Fibroblast of pulmonary artery (primary cell): ENCODE data around the gene HOXA5.

ENCODE experiments used
- DNase-seq: peaks from one replicate; pipeline ENCODE4 v3.0.0-alpha.2; 2010; ENCODE audit warnings: low read depth
- H3K4me3 ChIP-seq: replicated peaks from 2 replicates; pipeline ENCODE4 v1.5.1; 2011; ENCODE audit warnings: low read depth, mild to moderate bottlenecking, control low read depth, low read length, moderate library complexity
- CTCF ChIP-seq: IDR thresholded peaks from 2 replicates; pipeline ENCODE4 v1.5.1; 2011; ENCODE audit warnings: mild to moderate bottlenecking, control low read depth, low read length, inconsistent platforms; ENCODE audit errors: missing control alignments

The HOXA5 gene

GRCh38 chr7:27102581-27103442 is 40.7 kb downstream of the HOXA5 start, which contains the start of gene HOXA2:
Gene HOXA2 (minus strand): TSS chr7:27102683. CDS start chr7:27102500, 183 bp downstream.
- no peak for DNase-seq
- no peak for TF ChIP-seq CTCF
- peak within 1 kb of the TSS; percentile 8 for H3K4me3 ChIP-seq

- no peak for DNase-seq
- no peak for TF ChIP-seq CTCF
- H3K4me3 ChIP-seq = peak overlapping the region; percentile 8
These were observed 41.4 kb downstream of the HOXA5 start for GRCh38 chr7:27101957-27102580.

- DNase-seq = peak; percentile 47
- peak overlapping the region; percentile 22 for H3K4me3 ChIP-seq
- no peak for TF ChIP-seq CTCF
These were observed 42.1 kb downstream of the HOXA5 start for GRCh38 chr7:27101171-27101956.

GRCh38 chr7:27100694-27101170 is 42.7 kb downstream of the HOXA5 start:
- no peak for DNase-seq
- peak overlapping the region; percentile 22 for H3K4me3 ChIP-seq
- no peak for TF ChIP-seq CTCF

- no peak overlapping the region for H3K4me3 ChIP-seq
- TF ChIP-seq CTCF = no peak
- DNase-seq = no peak
These were observed 43.8 kb downstream of the HOXA5 start for GRCh38 chr7:27099453-27100370.
